ENCODE measurements around the gene MARCHF5.

DNA sequence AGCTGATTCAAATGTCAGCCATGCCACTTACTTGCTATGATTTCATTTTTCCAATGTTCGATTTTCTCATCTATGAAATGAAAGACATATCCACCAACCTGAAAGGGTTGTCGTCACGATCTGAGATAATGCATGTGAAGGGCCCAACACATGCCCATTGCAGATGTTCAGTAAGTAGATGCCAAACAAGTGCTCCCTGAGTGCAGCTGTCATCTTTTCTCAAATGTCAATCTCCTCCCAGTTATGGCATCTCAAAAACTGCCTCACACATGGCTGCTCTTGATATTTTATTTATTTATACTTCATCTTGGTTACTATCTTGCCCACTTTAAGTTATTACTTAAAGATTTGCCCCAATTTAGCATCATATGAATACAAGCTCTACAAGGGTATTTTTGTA is 16.9 kb upstream of the MARCHF5 start:
- TF ChIP-seq, protein P1, sequence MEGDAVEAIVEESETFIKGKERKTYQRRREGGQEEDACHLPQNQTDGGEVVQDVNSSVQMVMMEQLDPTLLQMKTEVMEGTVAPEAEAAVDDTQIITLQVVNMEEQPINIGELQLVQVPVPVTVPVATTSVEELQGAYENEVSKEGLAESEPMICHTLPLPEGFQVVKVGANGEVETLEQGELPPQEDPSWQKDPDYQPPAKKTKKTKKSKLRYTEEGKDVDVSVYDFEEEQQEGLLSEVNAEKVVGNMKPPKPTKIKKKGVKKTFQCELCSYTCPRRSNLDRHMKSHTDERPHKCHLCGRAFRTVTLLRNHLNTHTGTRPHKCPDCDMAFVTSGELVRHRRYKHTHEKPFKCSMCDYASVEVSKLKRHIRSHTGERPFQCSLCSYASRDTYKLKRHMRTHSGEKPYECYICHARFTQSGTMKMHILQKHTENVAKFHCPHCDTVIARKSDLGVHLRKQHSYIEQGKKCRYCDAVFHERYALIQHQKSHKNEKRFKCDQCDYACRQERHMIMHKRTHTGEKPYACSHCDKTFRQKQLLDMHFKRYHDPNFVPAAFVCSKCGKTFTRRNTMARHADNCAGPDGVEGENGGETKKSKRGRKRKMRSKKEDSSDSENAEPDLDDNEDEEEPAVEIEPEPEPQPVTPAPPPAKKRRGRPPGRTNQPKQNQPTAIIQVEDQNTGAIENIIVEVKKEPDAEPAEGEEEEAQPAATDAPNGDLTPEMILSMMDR (IDR thresholded peaks at IDR 0.05), result no peak
- no peak for TF ChIP-seq POLR2AphosphoS5 (IDR thresholded peaks at IDR 0.05; ENCODE audit: low read depth, low read length)
- TF ChIP-seq TCF7L2 (IDR thresholded peaks at IDR 0.05; ENCODE audit: low read depth, low read length), result no peak
- TF ChIP-seq, protein P2, sequence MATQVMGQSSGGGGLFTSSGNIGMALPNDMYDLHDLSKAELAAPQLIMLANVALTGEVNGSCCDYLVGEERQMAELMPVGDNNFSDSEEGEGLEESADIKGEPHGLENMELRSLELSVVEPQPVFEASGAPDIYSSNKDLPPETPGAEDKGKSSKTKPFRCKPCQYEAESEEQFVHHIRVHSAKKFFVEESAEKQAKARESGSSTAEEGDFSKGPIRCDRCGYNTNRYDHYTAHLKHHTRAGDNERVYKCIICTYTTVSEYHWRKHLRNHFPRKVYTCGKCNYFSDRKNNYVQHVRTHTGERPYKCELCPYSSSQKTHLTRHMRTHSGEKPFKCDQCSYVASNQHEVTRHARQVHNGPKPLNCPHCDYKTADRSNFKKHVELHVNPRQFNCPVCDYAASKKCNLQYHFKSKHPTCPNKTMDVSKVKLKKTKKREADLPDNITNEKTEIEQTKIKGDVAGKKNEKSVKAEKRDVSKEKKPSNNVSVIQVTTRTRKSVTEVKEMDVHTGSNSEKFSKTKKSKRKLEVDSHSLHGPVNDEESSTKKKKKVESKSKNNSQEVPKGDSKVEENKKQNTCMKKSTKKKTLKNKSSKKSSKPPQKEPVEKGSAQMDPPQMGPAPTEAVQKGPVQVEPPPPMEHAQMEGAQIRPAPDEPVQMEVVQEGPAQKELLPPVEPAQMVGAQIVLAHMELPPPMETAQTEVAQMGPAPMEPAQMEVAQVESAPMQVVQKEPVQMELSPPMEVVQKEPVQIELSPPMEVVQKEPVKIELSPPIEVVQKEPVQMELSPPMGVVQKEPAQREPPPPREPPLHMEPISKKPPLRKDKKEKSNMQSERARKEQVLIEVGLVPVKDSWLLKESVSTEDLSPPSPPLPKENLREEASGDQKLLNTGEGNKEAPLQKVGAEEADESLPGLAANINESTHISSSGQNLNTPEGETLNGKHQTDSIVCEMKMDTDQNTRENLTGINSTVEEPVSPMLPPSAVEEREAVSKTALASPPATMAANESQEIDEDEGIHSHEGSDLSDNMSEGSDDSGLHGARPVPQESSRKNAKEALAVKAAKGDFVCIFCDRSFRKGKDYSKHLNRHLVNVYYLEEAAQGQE (IDR thresholded peaks at IDR 0.05; ENCODE audit: insufficient read depth in 1 of 2, low read depth in 2 of 2, low read length in 1 of 2), result no peak
- TF ChIP-seq SIN3A (IDR thresholded peaks at IDR 0.05; ENCODE audit: borderline replicate concordance, insufficient read depth, low read depth, low read length), result no peak
